MM.1S (cell line): ENCODE measurements around the gene PGBD5.

Source experiments
- DNase-seq: peaks from one replicate; pipeline ENCODE4 v3.0.0-alpha.2; 2015
- H2AFZ ChIP-seq: fragments of 300-600 bp; sonication (generic); 2 replicates; pipeline ENCODE4 v1.6.0; 2016; ENCODE audit warnings: antibody characterized with exemption, low read length
- H3F3A ChIP-seq: fragments of 300-600 bp; sonication (generic); 2 replicates; pipeline ENCODE4 v1.6.1; 2016; ENCODE audit warnings: mild to moderate bottlenecking, antibody characterized with exemption, low read length, moderate library complexity, mixed read lengths; ENCODE audit not compliant: insufficient read depth
- H3K27ac ChIP-seq: fragments of 300-600 bp; sonication (generic); 2 replicates; pipeline ENCODE4 v1.5.1; 2016; ENCODE audit warnings: mild to moderate bottlenecking, low read length
- H3K27me3 ChIP-seq: fragments of 300-600 bp; sonication (generic); replicated peaks from 2 replicates; pipeline ENCODE4 v1.6.0; 2016; ENCODE audit warnings: low read length; ENCODE audit not compliant: insufficient read depth
- H3K36me3 ChIP-seq: fragments of 300-600 bp; sonication (generic); replicated peaks from 2 replicates; pipeline ENCODE4 v1.6.1; 2016; ENCODE audit warnings: mild to moderate bottlenecking, low read length, mixed read lengths; ENCODE audit not compliant: insufficient read depth
- H3K4me1 ChIP-seq: fragments of 300-600 bp; sonication (generic); 2 replicates; pipeline ENCODE4 v1.6.1; 2016; ENCODE audit warnings: low read length, mixed read lengths
- H3K4me2 ChIP-seq: fragments of 300-600 bp; sonication (generic); 2 replicates; pipeline ENCODE4 v1.6.0; 2016; ENCODE audit warnings: low read depth, low read length
- H3K4me3 ChIP-seq: fragments of 300-600 bp; sonication (generic); 2 replicates; pipeline ENCODE4 v1.5.1; 2016; ENCODE audit warnings: low read length, mixed read lengths
- H3K79me2 ChIP-seq: fragments of 300-600 bp; sonication (generic); 2 replicates; pipeline ENCODE4 v1.6.1; 2016; ENCODE audit warnings: mixed run types, low read length, mixed read lengths
- H3K9ac ChIP-seq: fragments of 300-600 bp; sonication (generic); 2 replicates; pipeline ENCODE4 v1.6.1; 2016; ENCODE audit warnings: low read length, mixed read lengths
- H3K9me2 ChIP-seq: fragments of 300-600 bp; sonication (generic); replicated peaks from 2 replicates; pipeline ENCODE4 v1.6.1; 2016; ENCODE audit warnings: mild to moderate bottlenecking, low read length, mixed read lengths; ENCODE audit not compliant: insufficient read depth
- H3K9me3 ChIP-seq: fragments of 300-600 bp; sonication (generic); replicated peaks from 2 replicates; pipeline ENCODE4 v1.6.1; 2016; ENCODE audit warnings: mild to moderate bottlenecking, low read length, mixed read lengths; ENCODE audit not compliant: insufficient read depth
- H4K20me1 ChIP-seq: fragments of 300-600 bp; sonication (generic); 2 replicates; pipeline ENCODE4 v1.6.1; 2016; ENCODE audit warnings: mild to moderate bottlenecking, low read length, moderate library complexity, mixed read lengths; ENCODE audit not compliant: insufficient read depth
- EZH2 ChIP-seq: fragments of 300-600 bp; sonication (generic); optimal IDR thresholded peaks from 2 replicates; pipeline ENCODE3; 2017; ENCODE audit warnings: low read depth, mild to moderate bottlenecking, antibody characterized with exemption, low read length, mixed read lengths
- EZH2phosphoT487 ChIP-seq: fragments of 300-600 bp; sonication (generic); IDR thresholded peaks from 2 replicates; pipeline ENCODE4 v1.6.1; 2018; ENCODE audit warnings: antibody characterized with exemption, low read length
- TF ChIP-seq, protein P1 (sequence below): fragments of 300-600 bp; sonication (generic); IDR thresholded peaks from 2 replicates; pipeline ENCODE4 v1.5.1; 2016; ENCODE audit warnings: antibody characterized with exemption, low read length, mixed read lengths

Gene PGBD5

DNA sequence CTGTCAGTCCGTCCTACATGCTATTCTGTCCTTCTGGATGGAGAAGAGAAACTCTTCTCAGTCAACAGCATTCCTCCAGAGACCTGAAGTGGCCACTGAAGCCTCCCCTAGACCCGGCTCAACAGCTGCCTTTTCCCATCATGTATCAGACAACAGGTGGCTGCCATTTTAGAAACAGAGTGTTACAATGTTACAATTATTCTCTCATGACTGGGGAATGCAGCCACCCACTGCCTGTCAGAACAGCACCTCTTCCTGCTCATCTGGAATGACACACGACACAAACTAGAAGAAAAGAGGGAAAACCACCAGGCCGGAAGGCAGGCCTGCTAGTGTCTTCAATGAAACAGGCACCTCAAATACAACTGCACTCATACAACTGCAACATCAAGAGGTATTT is 105.3 kb downstream of the PGBD5 start:
- no peak overlapping the region for H3K4me2 ChIP-seq
- H3K9ac ChIP-seq: no peak overlapping the region

GRCh38 chr1:230319014-230319747 is 107.0 kb downstream of the PGBD5 start:
- no peak overlapping the region for H3K4me2 ChIP-seq
- no peaks in the 10 kb centered on the region for H3K27me3 ChIP-seq
- no peaks in the 10 kb centered on the region for H3K36me3 ChIP-seq
- no peaks in the 10 kb centered on the region for H3F3A ChIP-seq
- no peaks in the 10 kb centered on the region for H3K4me1 ChIP-seq
- H3K9ac ChIP-seq: no peak overlapping the region
- H2AFZ ChIP-seq: no peak overlapping the region
- no peak overlapping the region for H3K4me3 ChIP-seq
- H4K20me1 ChIP-seq: no peaks in the 10 kb centered on the region
- no peak for DNase-seq
- TF ChIP-seq EZH2phosphoT487 (no peak), EZH2 (no peak)
- TF ChIP-seq, protein P1, sequence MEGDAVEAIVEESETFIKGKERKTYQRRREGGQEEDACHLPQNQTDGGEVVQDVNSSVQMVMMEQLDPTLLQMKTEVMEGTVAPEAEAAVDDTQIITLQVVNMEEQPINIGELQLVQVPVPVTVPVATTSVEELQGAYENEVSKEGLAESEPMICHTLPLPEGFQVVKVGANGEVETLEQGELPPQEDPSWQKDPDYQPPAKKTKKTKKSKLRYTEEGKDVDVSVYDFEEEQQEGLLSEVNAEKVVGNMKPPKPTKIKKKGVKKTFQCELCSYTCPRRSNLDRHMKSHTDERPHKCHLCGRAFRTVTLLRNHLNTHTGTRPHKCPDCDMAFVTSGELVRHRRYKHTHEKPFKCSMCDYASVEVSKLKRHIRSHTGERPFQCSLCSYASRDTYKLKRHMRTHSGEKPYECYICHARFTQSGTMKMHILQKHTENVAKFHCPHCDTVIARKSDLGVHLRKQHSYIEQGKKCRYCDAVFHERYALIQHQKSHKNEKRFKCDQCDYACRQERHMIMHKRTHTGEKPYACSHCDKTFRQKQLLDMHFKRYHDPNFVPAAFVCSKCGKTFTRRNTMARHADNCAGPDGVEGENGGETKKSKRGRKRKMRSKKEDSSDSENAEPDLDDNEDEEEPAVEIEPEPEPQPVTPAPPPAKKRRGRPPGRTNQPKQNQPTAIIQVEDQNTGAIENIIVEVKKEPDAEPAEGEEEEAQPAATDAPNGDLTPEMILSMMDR: no peak
- no peaks in the 10 kb centered on the region for H3K9me2 ChIP-seq
- H3K79me2 ChIP-seq: no peaks in the 10 kb centered on the region
- H3K27ac ChIP-seq: no peak overlapping the region
- no peaks in the 10 kb centered on the region for H3K9me3 ChIP-seq

More for the DNA sequence above, 105.3 kb downstream of the PGBD5 start:
- Histone ChIP-seq H3K4me3 (no peak overlapping the region), H3K27ac (no peak overlapping the region), H3K79me2 (no peaks in the 10 kb centered on the region), H3K9me2 (no peaks in the 10 kb centered on the region), H3K36me3 (no peaks in the 10 kb centered on the region), H4K20me1 (no peaks in the 10 kb centered on the region), H3K4me1 (no peaks in the 10 kb centered on the region), H2AFZ (no peak overlapping the region), H3K9me3 (no peaks in the 10 kb centered on the region), H3K27me3 (no peaks in the 10 kb centered on the region), H3F3A (no peaks in the 10 kb centered on the region)
- no peak for DNase-seq
- TF ChIP-seq EZH2 (no peak), EZH2phosphoT487 (no peak)
- TF ChIP-seq, protein P1: no peak

GRCh38 chr1:230317823-230318819 is 108.0 kb downstream of the PGBD5 start:
- H3K4me2 ChIP-seq: no peak overlapping the region
- H3K27me3 ChIP-seq: no peaks in the 10 kb centered on the region
- H3K9ac ChIP-seq: no peak overlapping the region
- H3F3A ChIP-seq: no peaks in the 10 kb centered on the region
- no peaks in the 10 kb centered on the region for H3K9me2 ChIP-seq
- no peaks in the 10 kb centered on the region for H3K4me1 ChIP-seq
- DNase-seq: no peak
- H2AFZ ChIP-seq: no peak overlapping the region
- no peak overlapping the region for H3K4me3 ChIP-seq
- no peaks in the 10 kb centered on the region for H3K36me3 ChIP-seq
- no peak overlapping the region for H3K27ac ChIP-seq
- H4K20me1 ChIP-seq: no peaks in the 10 kb centered on the region
- no peaks in the 10 kb centered on the region for H3K79me2 ChIP-seq
- no peaks in the 10 kb centered on the region for H3K9me3 ChIP-seq
- TF ChIP-seq, protein P1: no peak
- no peak for TF ChIP-seq EZH2
